NCI-H774 (cell line): ENCODE data around the gene HSD17B11.
A peak's percentile ranks its signal among the peaks of the same experiment; 100 is the strongest.
"Not testable (repeated sequence)": the region's sequence is repeated elsewhere in the genome, so short reads cannot be mapped to it uniquely, and the experiment has no call there.

Experiments
- DNase-seq: peaks from one replicate; lab custom pipeline; 2025; lab: John Stamatoyannopoulos, UW

HSD17B11 gene, protein sequence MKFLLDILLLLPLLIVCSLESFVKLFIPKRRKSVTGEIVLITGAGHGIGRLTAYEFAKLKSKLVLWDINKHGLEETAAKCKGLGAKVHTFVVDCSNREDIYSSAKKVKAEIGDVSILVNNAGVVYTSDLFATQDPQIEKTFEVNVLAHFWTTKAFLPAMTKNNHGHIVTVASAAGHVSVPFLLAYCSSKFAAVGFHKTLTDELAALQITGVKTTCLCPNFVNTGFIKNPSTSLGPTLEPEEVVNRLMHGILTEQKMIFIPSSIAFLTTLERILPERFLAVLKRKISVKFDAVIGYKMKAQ

DNA sequence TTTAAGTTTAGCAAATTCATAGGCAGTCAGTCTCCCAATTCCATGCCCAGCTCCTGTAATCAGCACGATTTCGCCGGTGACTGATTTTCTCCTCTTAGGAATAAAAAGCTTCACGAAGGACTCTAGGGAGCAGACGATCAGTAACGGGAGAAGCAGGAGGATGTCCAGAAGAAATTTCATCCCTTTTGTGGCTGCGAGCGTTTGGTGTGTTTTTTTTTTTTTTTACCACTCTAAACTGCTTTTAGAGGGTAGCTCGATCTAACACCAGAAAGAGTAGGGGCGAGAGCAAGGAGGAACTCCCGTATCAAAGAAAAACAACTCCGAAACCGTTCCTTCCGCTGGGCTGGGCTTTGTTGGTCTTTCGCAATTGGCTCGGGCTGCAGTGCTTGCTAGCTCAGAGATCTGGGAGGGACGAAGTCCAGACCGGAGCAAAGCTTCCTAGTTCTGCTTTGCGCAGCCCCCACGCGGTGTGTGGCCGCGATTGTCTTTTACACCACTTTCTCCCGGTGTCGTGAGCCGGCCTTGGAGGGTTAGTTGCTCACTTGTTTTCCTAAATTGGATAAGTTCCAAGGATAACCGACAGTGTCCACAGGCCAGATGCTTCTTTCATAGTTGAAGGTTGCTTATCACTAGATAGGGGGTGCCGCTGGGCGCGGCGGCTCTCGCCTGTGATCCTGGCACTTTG lies at the start of gene HSD17B11:
TSS of gene HSD17B11 (minus strand) at position 298 of the 685 bp plus-strand sequence. CDS start at position 180, 118 bp downstream.
- DNase-seq = peak; percentile 29

DNA sequence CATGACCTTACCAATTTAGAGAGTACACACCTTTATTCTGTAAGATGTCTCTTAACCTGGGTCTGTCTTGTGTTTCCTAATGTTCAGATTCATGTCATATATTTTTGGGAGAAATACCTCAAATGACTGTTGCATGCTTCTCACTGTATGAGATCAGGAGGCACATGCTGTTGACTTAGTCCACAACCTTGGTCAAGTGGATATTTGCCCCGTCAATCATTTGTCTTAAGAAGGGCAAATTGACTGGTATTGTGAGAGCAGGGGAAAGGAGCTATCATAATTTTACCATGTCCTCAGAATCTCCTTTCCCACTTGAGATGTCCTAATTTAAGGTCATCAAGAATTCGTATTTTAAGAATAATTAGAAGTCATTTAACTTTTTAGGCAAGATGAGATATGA lies 42.4 kb upstream of the HSD17B11 start:
- no peak for DNase-seq

DNA sequence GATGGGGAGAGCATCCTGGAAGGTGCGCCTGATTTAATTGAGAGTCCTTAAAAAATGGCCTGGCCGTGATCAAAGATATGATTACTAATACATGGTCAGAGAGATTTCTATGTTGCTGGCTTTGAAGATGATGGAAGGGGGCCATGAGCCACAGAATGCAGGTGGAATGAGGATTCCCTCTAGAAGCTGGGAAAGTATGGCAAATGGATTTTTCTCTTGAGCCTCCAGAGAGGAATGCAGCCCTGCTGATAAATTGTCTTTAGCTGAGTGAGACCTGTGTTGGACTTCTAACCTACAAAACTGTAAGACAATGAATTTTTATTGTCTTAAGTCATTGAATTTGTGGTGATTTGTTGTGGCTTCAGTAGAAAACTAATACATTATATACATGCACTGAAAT lies 39.0 kb upstream of the HSD17B11 start:
- DNase-seq = no peak

DNA sequence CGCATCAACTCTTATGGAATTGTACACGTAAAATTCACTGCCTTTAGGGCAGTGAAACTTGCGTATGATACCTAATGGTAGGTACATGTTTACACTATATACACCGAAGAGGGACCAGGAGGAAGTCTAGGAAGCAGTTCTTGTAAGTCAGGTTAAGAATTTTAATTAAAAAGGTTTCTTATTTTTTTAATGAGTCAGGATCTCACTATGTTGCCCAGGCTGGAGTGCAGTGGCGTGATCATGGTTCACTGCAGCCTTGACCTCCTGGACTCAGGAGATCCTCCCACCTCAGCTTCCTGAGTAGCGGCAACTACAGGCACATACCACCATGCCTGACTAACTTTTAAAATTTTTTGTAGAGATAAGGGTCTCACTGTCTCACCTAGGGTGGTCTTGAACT lies 38.0 kb upstream of the HSD17B11 start:
- no peak for DNase-seq

DNA sequence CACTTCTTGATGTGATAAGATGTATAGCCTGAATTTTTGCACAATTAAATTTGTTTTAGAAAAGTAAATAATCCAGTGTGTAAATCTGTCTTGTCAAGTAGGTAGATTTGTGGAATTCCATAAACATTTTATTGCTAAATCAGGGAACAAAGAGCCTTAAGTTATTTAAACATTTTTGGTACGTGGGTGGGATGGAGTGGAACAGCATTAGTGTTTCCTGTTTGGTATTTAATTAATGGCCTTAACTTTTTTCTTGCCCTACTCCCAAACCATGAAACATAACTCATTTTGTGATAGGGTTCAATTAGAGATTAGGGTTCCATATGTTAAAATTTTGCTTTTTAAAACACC lies 36.5 kb upstream of the HSD17B11 start:
- no peak for DNase-seq

DNA sequence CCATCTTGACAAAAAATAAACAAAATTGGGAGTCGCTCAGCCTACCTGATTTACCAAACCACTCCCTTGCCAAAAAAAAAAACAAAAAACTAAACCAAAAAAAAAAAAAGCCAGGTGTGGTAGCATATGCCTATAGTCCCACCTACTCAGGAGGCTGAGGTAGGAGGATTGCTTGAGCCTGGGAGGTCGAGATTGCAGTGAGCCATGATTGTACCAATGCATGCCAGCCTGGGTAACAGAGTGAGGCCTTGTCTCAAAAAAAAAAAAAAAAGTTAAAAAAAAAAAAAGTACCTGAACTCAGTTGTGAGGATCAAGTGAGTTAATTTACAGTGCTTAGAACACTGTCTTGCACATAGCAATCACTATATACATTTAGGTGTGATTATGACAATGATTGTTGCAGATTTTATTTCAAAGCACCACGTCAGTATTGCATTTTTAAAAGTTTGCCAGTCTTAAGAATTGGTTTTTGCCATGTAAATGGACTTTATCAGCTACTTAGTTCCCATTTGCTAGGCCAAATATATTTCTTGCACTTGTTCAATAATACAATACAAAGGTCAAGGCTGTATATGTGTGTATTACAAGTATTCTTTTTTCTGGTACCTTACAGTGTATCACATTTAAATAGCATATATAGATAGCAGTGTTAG lies 36.0 kb upstream of the HSD17B11 start:
- DNase-seq = no peak

DNA sequence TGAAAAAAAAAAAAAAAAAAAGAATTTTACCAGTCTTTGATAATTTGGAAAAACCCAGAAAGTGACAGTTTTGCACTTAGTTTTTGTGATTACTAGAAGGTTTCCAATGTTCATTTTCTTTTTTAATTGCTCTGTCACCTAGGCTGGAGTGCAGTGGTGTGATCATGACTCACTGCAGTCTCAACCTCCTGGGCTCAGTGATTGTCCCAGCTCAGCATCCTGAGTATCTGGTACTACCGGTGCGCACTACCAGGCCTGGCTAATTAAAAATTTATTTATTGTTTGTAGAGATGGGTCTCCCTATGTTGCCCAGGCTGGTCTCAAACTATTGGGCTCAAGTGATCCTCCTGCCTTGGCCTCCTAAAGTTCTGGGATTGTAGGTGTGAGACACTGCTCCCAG lies 34.7 kb upstream of the HSD17B11 start:
- DNase-seq = no peak

DNA sequence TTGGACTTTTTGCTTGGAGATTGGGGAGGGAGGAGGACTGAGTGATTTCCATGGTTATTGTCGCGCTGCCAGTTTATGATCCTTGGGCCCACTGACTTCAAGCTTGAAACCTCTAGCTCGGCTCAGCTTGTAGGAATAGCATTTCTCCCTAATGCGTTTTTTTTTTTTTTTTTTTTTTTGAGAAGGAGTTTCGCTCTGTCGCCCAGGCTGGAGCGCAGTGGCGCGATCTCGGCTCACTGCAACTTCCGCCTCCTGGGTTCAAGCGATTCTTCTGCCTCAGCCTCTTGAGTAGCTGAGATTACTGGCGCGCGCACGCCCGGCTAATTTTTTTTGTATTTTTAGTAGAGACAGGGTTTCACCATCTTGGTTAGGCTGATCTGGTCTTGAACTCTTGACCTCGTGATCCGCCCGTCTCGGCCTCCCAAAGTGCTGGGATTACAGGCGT lies 33.1 kb upstream of the HSD17B11 start:
- not testable (repeated sequence) for DNase-seq

DNA sequence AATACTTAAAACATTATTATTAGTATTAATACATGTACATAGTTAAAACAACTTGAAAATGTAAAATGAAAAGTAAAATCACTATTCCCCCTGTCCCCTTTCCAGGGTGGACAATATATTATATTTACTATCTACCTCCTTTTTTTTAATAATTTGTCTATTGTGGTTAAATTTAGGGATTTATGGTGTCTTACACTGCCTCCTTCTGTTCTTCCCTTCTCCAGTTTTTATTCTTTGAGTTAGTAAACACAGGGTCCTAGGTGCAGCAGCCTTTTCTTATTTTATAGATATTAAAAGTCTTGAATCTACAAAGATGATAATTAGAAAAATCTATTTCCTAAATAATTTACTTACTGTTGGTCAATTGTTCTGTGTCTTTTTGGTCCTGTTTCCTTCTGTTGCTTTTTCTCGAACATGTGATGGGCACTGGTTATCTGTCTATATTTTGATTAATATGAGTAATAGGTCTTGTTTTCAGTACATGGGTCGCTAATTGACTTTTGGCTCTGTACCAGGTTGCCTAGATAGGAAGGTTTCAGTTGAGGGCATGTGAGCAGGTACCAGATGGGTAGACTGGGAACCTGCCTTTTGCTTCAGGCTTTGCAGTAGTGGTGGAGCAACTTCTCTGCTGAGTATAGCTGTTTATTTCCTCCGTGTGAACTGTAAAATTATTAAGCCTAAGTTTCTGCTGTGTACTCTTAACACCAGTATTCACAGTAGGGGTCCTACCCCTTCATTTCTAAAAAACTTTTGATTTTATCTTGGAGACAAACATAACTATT lies 32.5 kb upstream of the HSD17B11 start:
- no peak for DNase-seq

DNA sequence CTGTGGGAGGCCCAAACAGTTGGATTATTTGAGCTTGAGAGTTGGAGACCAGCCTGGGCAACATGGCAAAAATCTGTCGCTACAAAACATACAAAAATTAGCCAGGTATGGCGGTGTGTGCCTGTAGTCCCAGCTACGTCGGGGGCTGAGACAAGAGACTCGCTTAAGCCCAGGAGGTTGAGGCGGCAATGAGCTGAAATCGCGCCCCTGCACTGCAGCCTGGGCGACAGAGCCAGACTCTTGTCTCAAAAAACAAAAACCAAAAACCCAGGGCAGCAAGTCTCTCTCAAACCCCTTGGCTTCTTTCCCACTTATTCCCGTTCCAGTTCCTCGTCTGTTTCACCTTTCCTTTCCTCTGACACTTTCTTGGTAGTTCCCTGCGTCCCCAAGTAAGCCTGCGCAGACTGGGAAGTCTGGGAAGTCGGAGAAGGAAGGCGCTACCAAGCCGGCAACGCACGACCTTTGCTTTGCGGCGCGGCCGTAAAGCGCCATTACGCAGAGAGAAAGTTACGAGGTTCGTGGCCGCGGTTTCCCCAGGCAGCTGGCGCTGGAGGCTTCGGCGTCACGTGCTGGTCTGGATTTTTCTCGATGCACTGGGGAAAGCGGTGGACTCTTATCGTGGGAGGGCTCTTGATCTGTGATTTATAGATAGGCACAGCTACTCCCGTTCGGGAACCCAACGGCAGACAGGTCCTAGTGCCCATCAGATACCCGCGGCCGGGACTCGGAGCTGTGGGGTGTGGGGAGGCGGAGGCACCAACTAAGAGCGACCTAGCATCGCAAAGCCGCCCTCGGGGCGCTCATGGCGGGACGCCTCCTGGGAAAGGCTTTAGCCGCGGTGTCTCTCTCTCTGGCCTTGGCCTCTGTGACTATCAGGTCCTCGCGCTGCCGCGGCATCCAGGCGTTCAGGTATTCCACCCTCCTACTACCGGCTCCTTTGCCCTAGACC lies 31.4 kb upstream of the HSD17B11 start, which contains the start of gene NUDT9:
TSS of gene NUDT9 (plus strand) at position 470 of the 949 bp plus-strand sequence. CDS start at position 803, 333 bp downstream.
- DNase-seq = peak; percentile 71

DNA sequence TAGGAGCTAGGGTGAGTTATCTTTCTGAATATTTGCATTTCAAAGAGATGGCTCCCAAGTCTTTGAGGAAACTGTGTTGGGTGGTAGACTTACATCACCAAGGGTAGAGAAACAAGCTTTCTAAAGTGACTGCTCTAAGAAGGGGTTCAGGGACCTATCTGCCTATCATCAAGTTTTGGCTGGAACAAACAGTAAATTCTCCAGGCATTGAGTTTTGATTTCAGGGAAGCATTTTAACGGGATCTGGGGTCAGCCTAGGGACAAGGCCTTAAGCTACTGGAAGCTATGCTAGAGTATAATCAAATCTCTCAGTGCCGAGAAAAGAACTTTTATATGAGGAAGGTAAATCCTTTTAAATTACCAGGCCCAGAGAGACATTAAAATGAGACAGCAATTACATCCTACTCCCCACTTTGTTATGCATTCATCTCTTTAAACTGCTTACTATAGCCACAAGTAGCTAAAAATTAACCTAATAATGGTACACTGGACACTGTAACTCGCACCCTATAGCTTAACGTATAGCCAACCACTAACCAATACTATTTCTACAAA lies 29.4 kb upstream of the HSD17B11 start:
- DNase-seq = no peak

DNA sequence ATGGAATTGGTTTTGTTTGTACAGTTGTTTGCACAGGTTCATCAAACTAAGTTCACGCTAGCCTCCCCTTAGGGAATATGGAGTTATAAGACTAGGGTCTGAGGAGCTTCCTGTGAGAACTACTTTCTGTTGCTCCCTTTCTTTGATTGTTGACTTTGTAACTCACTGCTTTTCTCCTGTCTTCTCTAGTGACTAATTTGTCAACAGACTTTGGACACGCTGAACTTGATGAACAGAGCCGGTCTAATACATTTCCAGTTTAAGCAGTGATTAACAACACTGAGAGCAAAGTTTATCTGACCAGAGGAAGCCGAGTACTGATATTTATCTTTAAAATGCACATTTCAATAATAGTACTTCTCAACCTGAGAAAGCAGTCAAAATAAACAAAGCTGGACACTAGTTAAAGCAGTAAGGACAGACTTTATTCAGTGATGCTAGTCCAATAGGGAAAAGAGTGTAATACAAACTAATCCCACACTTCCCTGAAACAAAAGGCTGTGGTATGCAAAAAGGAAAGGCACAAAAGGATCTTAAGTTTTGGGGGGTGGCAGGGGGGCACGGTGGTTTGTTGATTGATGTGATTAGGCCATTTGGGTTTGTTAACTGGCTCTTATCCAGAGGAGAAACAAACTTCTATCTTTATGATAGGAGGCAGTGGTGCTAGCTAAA lies 28.7 kb upstream of the HSD17B11 start:
- DNase-seq = no peak

DNA sequence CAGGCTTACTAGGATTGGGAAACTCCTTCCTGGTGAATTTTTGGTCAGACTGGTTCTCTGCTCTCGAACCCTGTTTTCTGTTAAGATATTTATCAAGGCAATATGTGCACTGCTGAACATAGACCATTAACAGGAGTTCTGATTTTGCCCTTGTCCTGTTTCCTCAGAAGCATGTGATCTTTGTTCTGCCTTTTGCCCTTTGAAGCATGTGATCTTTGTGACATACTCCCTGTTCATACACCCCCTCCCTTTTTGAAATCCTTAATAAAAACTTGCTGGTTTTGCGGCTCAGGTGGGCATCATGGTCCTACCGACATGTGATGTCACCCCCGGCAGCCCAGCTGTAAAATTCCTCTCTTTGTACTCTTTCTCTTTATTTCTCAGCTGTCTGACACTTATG lies 27.4 kb upstream of the HSD17B11 start:
- DNase-seq = not testable (repeated sequence)

DNA sequence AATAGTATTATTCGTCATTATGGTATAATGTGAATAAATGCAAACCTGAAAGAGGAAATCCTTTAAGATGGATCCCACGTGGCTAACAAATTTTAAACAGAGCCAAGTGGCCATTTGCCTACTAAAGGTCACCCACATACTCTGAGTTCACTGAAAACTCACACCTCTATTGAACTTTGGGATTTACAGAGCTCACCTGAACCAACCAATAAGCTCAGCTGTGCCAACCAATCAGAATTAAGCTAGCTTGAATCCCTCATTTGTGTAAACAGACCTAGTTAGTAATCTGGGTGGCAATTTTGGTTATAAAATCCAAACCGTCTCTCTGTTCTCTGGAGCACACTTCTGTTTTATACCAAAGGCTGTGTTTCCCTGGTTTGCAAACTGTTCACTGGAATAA lies 26.0 kb upstream of the HSD17B11 start:
- DNase-seq = no peak

DNA sequence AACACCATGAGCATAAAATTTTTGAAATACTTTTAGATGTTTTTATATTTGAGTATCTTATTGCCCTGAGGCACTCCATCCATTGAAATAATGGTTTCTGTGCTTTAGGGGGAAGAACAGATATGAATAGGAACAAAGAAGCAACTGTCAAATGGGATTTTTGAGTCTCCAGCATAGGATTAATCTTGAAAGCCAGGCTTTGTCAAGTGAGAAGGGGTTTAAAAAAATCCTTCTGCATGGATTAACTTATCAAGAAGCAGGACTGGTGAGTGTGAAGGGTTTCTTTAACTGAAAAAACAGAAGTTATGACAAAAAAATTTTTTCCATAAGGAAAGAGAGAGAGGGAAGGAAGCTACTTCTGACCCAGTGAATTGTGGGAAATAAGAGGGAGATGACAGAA lies 23.8 kb upstream of the HSD17B11 start:
- DNase-seq = no peak

DNA sequence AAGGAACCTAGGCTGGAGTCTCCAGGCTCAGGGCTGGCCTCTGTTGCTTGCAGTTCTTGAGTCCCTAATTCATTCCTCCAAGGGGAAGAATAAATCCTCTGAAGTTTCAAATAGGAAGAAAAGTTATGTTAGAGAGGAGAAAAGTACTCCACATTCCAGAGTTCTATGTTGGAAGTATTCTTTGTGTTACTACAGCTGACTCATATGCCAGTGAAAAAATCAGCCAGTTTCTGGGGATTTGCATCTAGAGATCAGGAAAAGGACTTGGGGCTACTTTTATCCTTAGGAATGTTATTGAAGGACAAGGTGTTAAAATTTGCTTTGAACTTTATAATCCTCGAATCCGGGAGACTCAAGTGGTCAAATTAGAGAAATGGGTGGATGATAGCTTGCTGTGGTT lies 19.7 kb upstream of the HSD17B11 start:
- DNase-seq = no peak

DNA sequence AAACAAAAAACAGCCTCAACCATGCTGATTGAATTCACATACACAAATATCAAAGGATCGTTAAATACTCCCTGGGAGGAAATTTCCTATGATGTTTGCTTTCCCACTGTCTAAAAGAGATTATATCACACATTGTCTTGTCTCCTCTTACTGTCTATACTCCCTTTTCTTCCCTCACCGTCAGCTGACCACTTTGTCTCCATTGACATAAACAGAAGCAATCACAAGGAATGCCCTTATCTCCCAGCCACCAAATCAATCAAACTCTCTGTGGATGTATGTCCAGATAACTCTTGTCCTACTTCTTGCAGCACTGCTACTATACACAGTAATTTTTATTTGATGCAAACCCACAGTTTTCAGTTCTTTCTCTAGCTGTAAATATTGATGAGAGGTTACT lies 19.2 kb upstream of the HSD17B11 start:
- DNase-seq = no peak

DNA sequence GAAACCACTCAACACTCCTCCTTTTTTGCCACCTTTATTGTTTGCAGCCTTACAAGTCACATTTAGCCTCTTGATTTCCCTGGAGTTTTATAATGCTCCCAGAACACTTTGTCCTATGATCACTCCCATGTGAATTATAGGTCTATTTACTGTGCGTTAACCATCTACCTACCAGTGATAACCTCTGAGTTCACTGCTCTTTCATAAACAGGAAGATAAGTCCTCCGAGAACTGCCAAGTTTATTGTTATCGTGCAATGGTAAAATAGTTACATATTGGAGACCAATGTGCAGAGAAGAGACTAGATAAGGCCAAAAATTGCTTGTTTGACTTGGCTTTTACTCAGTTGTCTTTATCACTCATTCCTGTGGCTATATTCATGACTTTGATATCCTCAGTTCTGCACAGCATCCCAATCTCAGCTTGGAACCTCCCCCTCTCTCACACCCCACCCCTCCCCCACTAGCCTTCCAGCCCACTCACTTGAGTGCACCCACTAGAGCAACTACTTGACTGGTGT lies 18.5 kb upstream of the HSD17B11 start:
- DNase-seq = no peak

DNA sequence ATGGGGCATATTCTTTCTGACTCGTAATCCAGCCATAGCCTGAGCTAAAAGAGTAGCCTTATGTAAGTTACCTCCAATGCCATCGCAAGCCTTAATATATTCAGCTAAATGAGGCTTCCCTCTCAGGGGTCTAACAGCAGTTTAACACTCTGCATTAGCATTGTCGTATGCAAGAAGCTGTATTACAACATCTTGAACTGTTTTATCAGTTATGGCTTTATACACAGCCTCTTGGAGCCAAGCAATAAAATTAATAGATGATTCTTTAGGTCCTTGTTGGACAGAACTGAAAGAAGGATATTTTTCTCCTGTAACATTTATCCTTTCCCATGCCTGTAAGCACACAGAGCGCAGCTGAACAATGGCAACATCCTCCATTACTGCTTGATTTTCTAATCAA lies 15.9 kb upstream of the HSD17B11 start:
- DNase-seq = not testable (repeated sequence)

DNA sequence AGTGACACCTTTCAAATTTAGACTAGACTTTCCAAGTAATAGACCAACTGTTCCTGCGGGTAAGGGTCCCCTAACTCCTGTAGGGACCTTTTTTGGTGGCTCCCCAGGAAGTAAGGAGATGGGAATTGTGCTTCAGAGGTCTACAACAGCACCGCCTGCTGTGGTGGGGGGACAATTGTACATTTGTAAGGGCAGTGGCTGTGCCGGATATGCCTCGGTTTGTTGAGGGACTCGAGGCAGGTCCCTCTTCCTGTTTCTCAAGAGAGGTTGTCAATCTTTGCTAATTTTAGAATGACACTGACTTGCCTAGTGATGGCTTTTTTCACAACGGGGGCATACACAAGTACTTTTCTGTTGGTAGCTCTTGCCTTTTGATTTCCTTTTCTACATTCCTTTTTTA lies 15.5 kb upstream of the HSD17B11 start:
- no peak for DNase-seq
